Adipocyte (in vitro differentiated cells): ENCODE results near the gene MAP2K3.
"Not testable (repeated sequence)": the region's sequence is repeated elsewhere in the genome, so short reads cannot be mapped to it uniquely, and the experiment has no call there.

ENCODE experiments used
- DNase-seq: peaks from one replicate; pipeline ENCODE4 v3.0.0-alpha.2; 2015; ENCODE audit warnings: low read depth
- H3K27me3 ChIP-seq: replicated peaks from 2 replicates; pipeline ENCODE4 v1.7.0; 2013; ENCODE audit warnings: mild to moderate bottlenecking, low read length, moderate library complexity; ENCODE audit not compliant: control insufficient read depth, insufficient read depth
- H3K36me3 ChIP-seq: 2 replicates; pipeline ENCODE4 v1.7.0; 2013; ENCODE audit warnings: low read length, mild to moderate bottlenecking, moderate library complexity; ENCODE audit not compliant: control insufficient read depth, insufficient read depth, severe bottlenecking
- H3K4me1 ChIP-seq: 2 replicates; pipeline ENCODE4 v1.7.0; 2013; ENCODE audit warnings: mild to moderate bottlenecking, low read length, moderate library complexity; ENCODE audit not compliant: control insufficient read depth, insufficient read depth
- H3K4me3 ChIP-seq: 2 replicates; pipeline ENCODE4 v1.7.0; 2013; ENCODE audit warnings: mild to moderate bottlenecking, low read length, moderate library complexity
- H3K9ac ChIP-seq: 2 replicates; pipeline ENCODE4 v1.7.0; 2013; ENCODE audit warnings: mild to moderate bottlenecking, low read length, moderate library complexity
- H3K9me3 ChIP-seq: 2 replicates; pipeline ENCODE4 v1.7.0; 2013; ENCODE audit warnings: mild to moderate bottlenecking, low read length, moderate library complexity; ENCODE audit not compliant: control insufficient read depth

MAP2K3 gene

GRCh38 chr17:21300601-21301571, 16.4 kb downstream of the MAP2K3 start:
- no peak overlapping the region for H3K4me3 ChIP-seq

GRCh38 chr17:21301593-21302550, 17.4 kb downstream of the MAP2K3 start:
- no peak for DNase-seq
- Histone ChIP-seq H3K9ac (no peak overlapping the region), H3K4me3 (no peak overlapping the region), H3K4me1 (peaks cover 7% of the 10 kb centered on the region), H3K9me3 (no peaks in the 10 kb centered on the region), H3K36me3 (peaks cover 78% of the 10 kb centered on the region), H3K27me3 (no peaks in the 10 kb centered on the region)

More at GRCh38 chr17:21300601-21301571, 16.4 kb downstream of the MAP2K3 start:
- DNase-seq, result no peak
- Histone ChIP-seq H3K9me3 (no peaks in the 10 kb centered on the region), H3K9ac (no peak overlapping the region), H3K27me3 (no peaks in the 10 kb centered on the region), H3K36me3 (peaks cover 68% of the 10 kb centered on the region), H3K4me1 (peaks cover 8% of the 10 kb centered on the region)

- Histone ChIP-seq H3K4me3 (no peak overlapping the region), H3K36me3 (peaks cover 79% of the 10 kb centered on the region), H3K4me1 (no peaks in the 10 kb centered on the region), H3K9me3 (no peaks in the 10 kb centered on the region), H3K9ac (no peak overlapping the region), H3K27me3 (no peaks in the 10 kb centered on the region)
- no peak for DNase-seq
Observed at GRCh38 chr17:21302711-21303425, 18.4 kb downstream of the MAP2K3 start.

- H3K4me3 ChIP-seq, result no peak overlapping the region
- no peaks in the 10 kb centered on the region for H3K4me1 ChIP-seq
- no peaks in the 10 kb centered on the region for H3K27me3 ChIP-seq
- peaks cover 78% of the 10 kb centered on the region for H3K36me3 ChIP-seq
- H3K9ac ChIP-seq, result no peak overlapping the region
- no peak for DNase-seq
- H3K9me3 ChIP-seq, result peaks cover under 1% of the 10 kb centered on the region
Observed at GRCh38 chr17:21303441-21304065, 19.0 kb downstream of the MAP2K3 start.

- DNase-seq, result no peak
- no peaks in the 10 kb centered on the region for H3K27me3 ChIP-seq
Observed at GRCh38 chr17:21304091-21304490, 19.6 kb downstream of the MAP2K3 start.

GRCh38 chr17:21304551-21305151, 20.1 kb downstream of the MAP2K3 start:
- not testable (repeated sequence) for H3K4me3 ChIP-seq, DNase-seq, H3K4me1 ChIP-seq, H3K27me3 ChIP-seq, H3K9ac ChIP-seq, H3K9me3 ChIP-seq
- peaks cover 79% of the 10 kb centered on the region for H3K36me3 ChIP-seq

More at GRCh38 chr17:21304091-21304490, 19.6 kb downstream of the MAP2K3 start:
- Histone ChIP-seq H3K9ac (no peak overlapping the region), H3K4me1 (no peaks in the 10 kb centered on the region), H3K36me3 (peaks cover 78% of the 10 kb centered on the region), H3K4me3 (no peak overlapping the region), H3K9me3 (peaks cover 6% of the 10 kb centered on the region)

GRCh38 chr17:21305431-21306180, 21.1 kb downstream of the MAP2K3 start:
- H3K9ac ChIP-seq, H3K4me3 ChIP-seq, H3K9me3 ChIP-seq, DNase-seq, H3K27me3 ChIP-seq, H3K4me1 ChIP-seq: not testable (repeated sequence)
- H3K36me3 ChIP-seq, result peaks cover 77% of the 10 kb centered on the region

GRCh38 chr17:21306611-21307272, 22.2 kb downstream of the MAP2K3 start:
- not testable (repeated sequence) for H3K9me3 ChIP-seq, H3K27me3 ChIP-seq, H3K4me1 ChIP-seq, DNase-seq, H3K9ac ChIP-seq, H3K4me3 ChIP-seq
- H3K36me3 ChIP-seq, result peaks cover 69% of the 10 kb centered on the region

- not testable (repeated sequence) for DNase-seq, H3K4me3 ChIP-seq, H3K27me3 ChIP-seq, H3K9me3 ChIP-seq, H3K9ac ChIP-seq, H3K4me1 ChIP-seq
- peaks cover 71% of the 10 kb centered on the region for H3K36me3 ChIP-seq
Observed at GRCh38 chr17:21307273-21307625, 22.7 kb downstream of the MAP2K3 start.
